Calu3 (cell line): ENCODE results near the gene ATP4B. TPM values are rescaled to one million over a fixed set of nuclear protein-coding genes. Genes with fewer than 3 reads are reported as not detected.

ENCODE experiments used
- BruUV-seq: library from RNA; stranded (reverse); fragments of 400-500 nt; replicated peaks from 2 replicates; lab custom pipeline; 2021; lab: Mats Ljungman, UMichigan
- CTCF ChIA-PET: fragments of 300-600 bp; sonication (Branson Sonifier 250); formaldehyde crosslinking; loops from one replicate; lab custom pipeline; 2022; ENCODE audit warnings: antibody characterized with exemption; lab: Charles Lee
- DNase-seq: peaks from one replicate; pipeline ENCODE4 v3.0.0; 2022
- H3K27ac Mint-ChIP-seq: one replicate; pipeline ENCODE4 v1.8.0; 2022; ENCODE audit warnings: mixed read lengths; ENCODE audit not compliant: unreplicated experiment
- H3K27me3 Mint-ChIP-seq: one replicate; pipeline ENCODE4 v1.8.0; 2022; ENCODE audit warnings: mixed read lengths; ENCODE audit not compliant: unreplicated experiment
- H3K36me3 Mint-ChIP-seq: one replicate; pipeline ENCODE4 v1.8.0; 2022; ENCODE audit warnings: mild to moderate bottlenecking, moderate library complexity, mixed read lengths; ENCODE audit not compliant: insufficient read depth, unreplicated experiment
- H3K4me1 Mint-ChIP-seq: one replicate; pipeline ENCODE4 v1.8.0; 2022; ENCODE audit warnings: mild to moderate bottlenecking, low read depth, mixed read lengths; ENCODE audit not compliant: unreplicated experiment
- H3K4me3 Mint-ChIP-seq: one replicate; pipeline ENCODE4 v1.8.0; 2022; ENCODE audit warnings: mild to moderate bottlenecking, low read depth, moderate library complexity, mixed read lengths; ENCODE audit not compliant: unreplicated experiment
- H3K9me3 Mint-ChIP-seq: one replicate; pipeline ENCODE4 v1.8.0; 2022; ENCODE audit warnings: low read depth, mixed read lengths; ENCODE audit not compliant: unreplicated experiment
- CTCF ChIP-seq: fragments of 200-600 bp; IDR thresholded peaks from one replicate; pipeline ENCODE4 v1.8.0; 2022; ENCODE audit warnings: antibody characterized with exemption; ENCODE audit not compliant: unreplicated experiment
- intact Hi-C: fragments of 100-400 bp; cut with micrococcal nuclease; formaldehyde crosslinking; loops from one replicate; pipeline ENCODE4 v1.10.0; 2022; ENCODE audit not compliant: unreplicated experiment
- total RNA-seq: library from RNA; stranded (reverse); gene quantifications from 2 replicates; pipeline ENCODE4 v1.2.3, GENCODE V29; 2022

ATP4B gene
- total RNA-seq, 1 experiment from 2014 or later: not detected

GRCh38 chr13:113609616-113610015 lies 48.4 kb downstream of the ATP4B start:
- peaks cover 5% of the 10 kb centered on the region for H3K36me3 Mint-ChIP-seq
- TF ChIP-seq CTCF: no peak

GRCh38 chr13:113608967-113609533 lies 48.9 kb downstream of the ATP4B start:
- no peak for DNase-seq
- Mint-ChIP-seq H3K4me3 (no peak overlapping the region), H3K4me1 (no peaks in the 10 kb centered on the region), H3K9me3 (no peaks in the 10 kb centered on the region), H3K27ac (no peak overlapping the region), H3K27me3 (no peaks in the 10 kb centered on the region), H3K36me3 (peaks cover 5% of the 10 kb centered on the region)
- no TSS peak for BruUV-seq
- intact Hi-C loops: no loop called here
- CTCF ChIA-PET: no interaction called here
- TF ChIP-seq CTCF: no peak

More at GRCh38 chr13:113609616-113610015, 48.4 kb downstream of the ATP4B start:
- no peak for DNase-seq
- intact Hi-C loops: no loop called here
- Mint-ChIP-seq H3K27me3 (no peaks in the 10 kb centered on the region), H3K4me3 (no peak overlapping the region), H3K4me1 (no peaks in the 10 kb centered on the region), H3K27ac (no peak overlapping the region), H3K9me3 (no peaks in the 10 kb centered on the region)
- no TSS peak for BruUV-seq
- CTCF ChIA-PET: no interaction called here

DNA sequence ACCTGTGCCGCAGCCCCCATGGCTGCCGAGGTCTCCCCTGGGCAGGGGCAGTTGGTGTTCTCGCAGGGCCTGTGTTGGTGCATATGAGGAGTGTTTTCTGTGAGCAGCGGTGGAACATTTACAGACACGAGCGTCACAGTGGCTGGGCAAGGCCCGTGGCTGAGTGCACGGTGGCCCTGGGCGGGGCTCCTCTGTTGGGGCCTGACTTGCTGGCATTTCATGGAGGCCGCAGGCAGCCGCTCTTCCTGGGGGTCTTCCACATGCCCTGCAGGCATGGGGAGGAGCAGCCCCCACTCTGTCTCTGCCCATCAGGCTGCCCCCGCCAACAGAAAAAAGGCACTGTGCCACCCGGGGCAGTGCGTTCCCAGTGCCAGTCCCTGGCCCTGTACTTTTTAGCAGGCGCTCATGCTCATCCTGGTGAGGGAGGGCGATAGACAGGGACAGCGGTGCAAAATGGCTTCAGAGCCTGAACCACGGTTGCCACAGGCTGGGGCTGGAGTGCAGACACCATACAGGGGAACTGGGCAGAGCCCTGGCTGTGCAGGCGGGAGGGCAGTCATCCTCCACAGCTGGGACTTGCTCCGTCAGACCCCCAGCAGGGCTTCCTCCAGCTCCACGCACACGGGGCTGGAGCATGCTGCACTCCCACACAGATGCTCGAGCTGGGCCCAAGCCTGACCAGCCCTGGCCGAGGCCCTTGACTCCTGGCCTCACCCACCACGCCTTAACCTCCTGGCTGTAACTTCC lies 49.9 kb downstream of the ATP4B start:
- intact Hi-C loops: no loop called here
- TF ChIP-seq CTCF: no peak
- no peaks in the 10 kb centered on the region for H3K27me3 Mint-ChIP-seq
- H3K9me3 Mint-ChIP-seq: no peaks in the 10 kb centered on the region
- H3K36me3 Mint-ChIP-seq: peaks cover 5% of the 10 kb centered on the region
- BruUV-seq: no TSS peak
- no peak for DNase-seq
- no peak overlapping the region for H3K4me3 Mint-ChIP-seq
- H3K4me1 Mint-ChIP-seq: no peaks in the 10 kb centered on the region
- CTCF ChIA-PET: no interaction called here
- no peak overlapping the region for H3K27ac Mint-ChIP-seq

GRCh38 chr13:113607056-113607888 lies 50.7 kb downstream of the ATP4B start:
- H3K27ac Mint-ChIP-seq: no peak overlapping the region
- BruUV-seq: no TSS peak
- DNase-seq: no peak

More at GRCh38 chr13:113607056-113607888, 50.7 kb downstream of the ATP4B start:
- no peaks in the 10 kb centered on the region for H3K9me3 Mint-ChIP-seq
- H3K4me3 Mint-ChIP-seq: no peak overlapping the region
- CTCF ChIA-PET: no interaction called here
- intact Hi-C loops: no loop called here
- TF ChIP-seq CTCF: no peak
- no peaks in the 10 kb centered on the region for H3K4me1 Mint-ChIP-seq
- H3K27me3 Mint-ChIP-seq: no peaks in the 10 kb centered on the region
- peaks cover 5% of the 10 kb centered on the region for H3K36me3 Mint-ChIP-seq
